Measurements from ENCODE around the gene SLC9A5. TPM values are rescaled to one million over a fixed set of nuclear protein-coding genes. Genes with fewer than 3 reads are reported as not detected.
A peak's percentile ranks its signal among the peaks of the same experiment; 100 is the strongest.

Gene SLC9A5
- total and polyA plus RNA-seq, 10 donors: 6.0 to 34.1 (median 18.2) TPM

GRCh38 chr16:67259705-67260104 is 10.9 kb downstream of the SLC9A5 start:
- intact Hi-C loops (cut with DNase I; ENCODE audit: low total_unique reads): loop anchor here (10.0 kb wide), 1 partner anchor 145 kb away; no protein-coding TSS in a partner anchor
- Histone ChIP-seq H3K9me3 (no peaks in the 10 kb centered on the region), H3K27ac (peak overlapping the region in 5 of 8 donors; percentile 57 to 88 (median 78)), H3K4me1 (peaks cover 0 to 38% (median 15%) of the 10 kb centered on the region in 6 donors), H3K27me3 (replicated peaks in 1 of 7) (peaks cover 0 to 7% (median 0%) of the 10 kb centered on the region in 7 donors), H3K36me3 (peaks cover 0 to 11% (median 0%) of the 10 kb centered on the region in 6 donors), H3K4me3 (no peak overlapping the region)
- WGBS, 5 donors: 90 to 97% (median 94%) methylated on average over 12 of the region's 12 CpGs
- peak; percentile 62 for DNase-seq
- TF ChIP-seq POLR2AphosphoS5 (IDR thresholded peaks at IDR 0.05) (no peak), CTCF (IDR thresholded peaks at IDR 0.05 in 8 of 11, conservative IDR thresholded peaks at IDR 0.05 in 3 of 11) (no peak), POLR2A (IDR thresholded peaks at IDR 0.05) (no peak)

DNA sequence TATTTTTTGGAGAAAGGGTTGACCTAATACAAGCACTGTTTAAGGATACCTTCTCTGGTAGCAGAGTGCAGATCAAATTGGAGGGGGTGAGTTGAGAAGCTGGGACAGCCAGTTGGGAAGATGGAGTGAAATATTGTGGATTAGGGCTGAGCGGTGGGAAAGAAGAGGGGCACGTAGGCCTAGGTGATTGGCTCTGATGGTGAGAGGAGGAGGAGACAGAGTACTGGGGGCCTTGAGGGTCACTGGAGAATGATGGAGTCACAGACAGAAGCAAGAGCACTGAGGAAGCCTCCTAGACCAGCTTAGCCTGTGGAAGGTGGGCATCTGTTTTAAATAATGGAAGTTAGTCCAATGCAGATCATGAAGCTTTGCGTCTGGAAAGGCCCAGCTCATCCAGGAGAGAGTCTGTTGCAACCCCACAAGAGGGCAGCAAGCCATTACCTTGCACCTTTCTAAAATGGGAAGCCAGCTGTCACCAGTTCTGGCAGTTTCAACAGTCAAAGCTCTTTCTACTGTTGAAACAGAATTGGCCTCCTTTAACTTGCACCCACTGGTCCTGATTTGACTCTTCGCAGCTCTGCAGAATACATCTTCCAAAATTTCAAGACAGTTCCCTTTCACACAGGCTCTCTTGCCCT is 11.8 kb downstream of the SLC9A5 start:
- intact Hi-C loops (cut with DNase I; ENCODE audit: low total_unique reads): loop anchor here (10.0 kb wide), 1 partner anchor 144 kb away; no protein-coding TSS in a partner anchor
- DNase-seq: peak; percentile 53
- Histone ChIP-seq H3K9me3 (no peaks in the 10 kb centered on the region), H3K27me3 (replicated peaks in 1 of 7) (peaks cover 0 to 7% (median 0%) of the 10 kb centered on the region in 7 donors), H3K36me3 (peaks cover 0 to 6% (median 0%) of the 10 kb centered on the region in 6 donors), H3K27ac (peak overlapping the region in 1 of 8 donors; percentile 4), H3K4me1 (peaks cover 0 to 36% (median 11%) of the 10 kb centered on the region in 6 donors), H3K4me3 (no peak overlapping the region)
- TF ChIP-seq CTCF (IDR thresholded peaks at IDR 0.05 in 8 of 11, conservative IDR thresholded peaks at IDR 0.05 in 3 of 11) (peak in 10 of 11 experiments; percentile 23 to 64 (median 51)), POLR2A (IDR thresholded peaks at IDR 0.05) (no peak), POLR2AphosphoS5 (IDR thresholded peaks at IDR 0.05) (no peak)
- 70 to 83% (median 74%) methylated on average over 4 of the region's 4 CpGs for WGBS, 5 donors

GRCh38 chr16:67263201-67263600 is 14.4 kb downstream of the SLC9A5 start:
- intact Hi-C loops (cut with DNase I; ENCODE audit: low total_unique reads): loop anchor here (10.0 kb wide), 1 partner anchor 142 kb away; no protein-coding TSS in a partner anchor
- 84 to 96% (median 90%) methylated on average over 3 of the region's 3 CpGs for WGBS, 5 donors
- no peak overlapping the region for H3K4me3 ChIP-seq

More at GRCh38 chr16:67263201-67263600, 14.4 kb downstream of the SLC9A5 start:
- no peak overlapping the region for H3K27ac ChIP-seq
- TF ChIP-seq CTCF (IDR thresholded peaks at IDR 0.05 in 8 of 11, conservative IDR thresholded peaks at IDR 0.05 in 3 of 11) (no peak), POLR2A (IDR thresholded peaks at IDR 0.05) (no peak), POLR2AphosphoS5 (IDR thresholded peaks at IDR 0.05) (no peak)
- no peaks in the 10 kb centered on the region for H3K36me3 ChIP-seq
- H3K9me3 ChIP-seq: no peaks in the 10 kb centered on the region
- H3K4me1 ChIP-seq: peaks cover 0 to 31% (median 14%) of the 10 kb centered on the region in 6 donors
- DNase-seq: no peak
- H3K27me3 ChIP-seq (replicated peaks in 1 of 7): peaks cover 0 to 3% (median 0%) of the 10 kb centered on the region in 7 donors
